GM18873 (cell line): ENCODE results near the gene CFAP73.
"Not testable (repeated sequence)": the region's sequence is repeated elsewhere in the genome, so short reads cannot be mapped to it uniquely, and the experiment has no call there.

Experiments used
- ATAC-seq: cut with Tn5 transposase; IDR thresholded peaks from one replicate; pipeline ENCODE4 v1.9.1; 2021; ENCODE audit warnings: mild to moderate bottlenecking, moderate library complexity, moderate number of reproducible peaks; ENCODE audit not compliant: unreplicated experiment, low FRiP score

CFAP73 gene

GRCh38 chr12:113149361-113150150 lies at the start of gene CFAP73:
TSS of gene CFAP73 (plus strand) at chr12:113149724. CDS start at chr12:113149858, 134 bp downstream.
- no peak for ATAC-seq

- ATAC-seq: no peak
Measured at GRCh38 chr12:113099764-113100163, 49.8 kb upstream of the CFAP73 start.

GRCh38 chr12:113101751-113102150 lies 47.8 kb upstream of the CFAP73 start:
- no peak for ATAC-seq

GRCh38 chr12:113102811-113103210 lies 46.7 kb upstream of the CFAP73 start:
- ATAC-seq: no peak

GRCh38 chr12:113103756-113104450 lies 45.6 kb upstream of the CFAP73 start:
- ATAC-seq: no peak

- no peak for ATAC-seq
Measured at GRCh38 chr12:113104953-113105510, 44.5 kb upstream of the CFAP73 start.

GRCh38 chr12:113105606-113106271 lies 43.8 kb upstream of the CFAP73 start:
- ATAC-seq: no peak

- ATAC-seq: no peak
Measured at GRCh38 chr12:113106361-113106760, 43.2 kb upstream of the CFAP73 start.

GRCh38 chr12:113108308-113108707 lies 41.2 kb upstream of the CFAP73 start:
- no peak for ATAC-seq

GRCh38 chr12:113109360-113109759 lies 40.2 kb upstream of the CFAP73 start:
- ATAC-seq: no peak

GRCh38 chr12:113109872-113110599 lies 39.5 kb upstream of the CFAP73 start:
- ATAC-seq: no peak

- no peak for ATAC-seq
Measured at GRCh38 chr12:113111247-113111646, 38.3 kb upstream of the CFAP73 start.

GRCh38 chr12:113112043-113112899 lies 37.3 kb upstream of the CFAP73 start:
- no peak for ATAC-seq

- ATAC-seq: no peak
Measured at GRCh38 chr12:113113397-113113796, 36.1 kb upstream of the CFAP73 start.

- ATAC-seq: no peak
Measured at GRCh38 chr12:113114447-113115178, 34.9 kb upstream of the CFAP73 start.

GRCh38 chr12:113115455-113116126 lies 33.9 kb upstream of the CFAP73 start:
- ATAC-seq: no peak

- no peak for ATAC-seq
Measured at GRCh38 chr12:113116875-113117274, 32.6 kb upstream of the CFAP73 start.

- not testable (repeated sequence) for ATAC-seq
Measured at GRCh38 chr12:113117684-113118083, 31.8 kb upstream of the CFAP73 start.
